CD4-positive, alpha-beta T cell treated with Interferon gamma for 1 hour (primary cell): ENCODE measurements around the gene APOC1.
A peak's percentile ranks its signal among the peaks of the same experiment; 100 is the strongest.
"Not testable (repeated sequence)": the region's sequence is repeated elsewhere in the genome, so short reads cannot be mapped to it uniquely, and the experiment has no call there.

ENCODE experiments used
- DNase-seq: peaks from one replicate; pipeline ENCODE4 v3.0.0-alpha.2; 2020

APOC1 gene

GRCh38 chr19:44890366-44891015 lies 23.9 kb upstream of the APOC1 start:
- DNase-seq = no peak

- DNase-seq = peak; percentile 100
Measured at GRCh38 chr19:44891016-44891882, 23.2 kb upstream of the APOC1 start, which contains the start of gene TOMM40. TOMM40 (plus strand) TSS chr19:44891254; CDS start chr19:44891416, 162 bp downstream.

DNA sequence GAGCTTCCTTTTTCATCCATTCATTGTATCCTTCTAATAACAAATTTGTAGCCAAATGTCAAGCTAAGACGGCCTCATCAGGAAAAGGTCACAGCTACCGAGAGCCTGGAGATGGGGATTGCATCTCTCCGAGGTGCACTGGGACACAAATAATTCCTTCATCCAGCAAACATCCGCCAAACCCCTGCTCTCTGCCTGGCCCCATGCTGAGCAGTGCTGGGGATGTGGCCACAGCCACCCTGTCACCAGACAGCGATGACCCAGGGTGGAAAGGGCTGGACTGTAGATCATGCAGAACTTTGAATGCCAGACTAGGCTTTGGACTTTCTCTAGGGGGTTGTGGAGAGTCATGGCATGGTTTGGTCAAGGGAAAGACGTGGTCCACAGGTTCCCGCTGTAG lies 21.5 kb upstream of the APOC1 start:
- DNase-seq = no peak

DNA sequence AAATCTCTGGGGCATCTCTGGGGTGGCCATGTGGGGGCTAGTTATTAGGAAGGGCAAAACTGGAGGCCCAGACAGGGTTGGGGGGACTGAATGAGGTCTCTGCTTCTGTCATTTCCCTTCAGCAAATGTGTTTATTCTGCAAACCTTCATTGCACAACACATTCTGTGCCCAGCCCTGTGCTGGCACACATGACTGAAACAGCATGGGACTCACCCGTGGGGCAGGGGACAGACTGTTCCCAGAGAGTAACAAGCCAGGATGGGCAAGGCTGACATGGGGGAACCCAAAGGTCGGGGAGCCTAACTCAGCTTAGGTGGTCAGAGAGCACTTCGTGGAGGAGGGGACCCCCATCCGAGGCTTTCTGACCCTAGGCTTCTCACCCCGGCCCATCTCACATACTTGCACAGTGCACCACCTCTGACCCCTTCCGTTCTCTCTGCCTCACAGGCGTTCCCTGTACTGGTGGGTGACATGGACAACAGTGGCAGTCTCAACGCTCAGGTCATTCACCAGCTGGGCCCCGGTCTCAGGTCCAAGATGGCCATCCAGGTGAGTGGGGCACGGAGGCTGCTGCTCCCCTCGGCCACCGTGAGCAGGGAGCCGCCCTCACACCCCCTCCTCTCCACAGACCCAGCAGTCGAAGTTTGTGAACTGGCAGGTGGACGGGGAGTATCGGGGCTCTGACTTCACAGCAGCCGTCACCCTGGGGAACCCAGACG lies 20.9 kb upstream of the APOC1 start:
- DNase-seq = no peak

GRCh38 chr19:44894052-44894400 lies 20.4 kb upstream of the APOC1 start:
- no peak for DNase-seq

DNA sequence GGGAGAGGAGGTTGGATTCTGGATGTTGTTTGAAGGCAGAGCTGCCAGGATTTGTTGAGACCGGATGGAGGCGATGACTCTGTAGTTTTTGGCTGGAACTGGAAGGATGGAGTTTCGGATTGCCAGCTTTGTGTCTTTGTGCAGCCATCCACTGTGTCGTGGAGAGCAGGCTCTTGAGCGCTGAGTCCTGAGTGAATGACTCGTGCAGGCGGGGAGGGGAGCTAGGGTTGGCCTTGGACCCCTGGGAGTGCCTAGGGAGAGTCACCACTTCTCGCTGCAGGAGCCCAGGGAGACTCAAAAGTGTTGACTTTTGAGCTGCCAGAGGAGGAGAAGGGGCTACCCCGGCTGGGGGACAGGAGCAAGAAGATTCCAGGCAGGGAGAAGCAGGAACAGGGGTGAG lies 19.5 kb upstream of the APOC1 start:
- no peak for DNase-seq

- no peak for DNase-seq
Measured at GRCh38 chr19:44897835-44898234, 16.6 kb upstream of the APOC1 start.

DNA sequence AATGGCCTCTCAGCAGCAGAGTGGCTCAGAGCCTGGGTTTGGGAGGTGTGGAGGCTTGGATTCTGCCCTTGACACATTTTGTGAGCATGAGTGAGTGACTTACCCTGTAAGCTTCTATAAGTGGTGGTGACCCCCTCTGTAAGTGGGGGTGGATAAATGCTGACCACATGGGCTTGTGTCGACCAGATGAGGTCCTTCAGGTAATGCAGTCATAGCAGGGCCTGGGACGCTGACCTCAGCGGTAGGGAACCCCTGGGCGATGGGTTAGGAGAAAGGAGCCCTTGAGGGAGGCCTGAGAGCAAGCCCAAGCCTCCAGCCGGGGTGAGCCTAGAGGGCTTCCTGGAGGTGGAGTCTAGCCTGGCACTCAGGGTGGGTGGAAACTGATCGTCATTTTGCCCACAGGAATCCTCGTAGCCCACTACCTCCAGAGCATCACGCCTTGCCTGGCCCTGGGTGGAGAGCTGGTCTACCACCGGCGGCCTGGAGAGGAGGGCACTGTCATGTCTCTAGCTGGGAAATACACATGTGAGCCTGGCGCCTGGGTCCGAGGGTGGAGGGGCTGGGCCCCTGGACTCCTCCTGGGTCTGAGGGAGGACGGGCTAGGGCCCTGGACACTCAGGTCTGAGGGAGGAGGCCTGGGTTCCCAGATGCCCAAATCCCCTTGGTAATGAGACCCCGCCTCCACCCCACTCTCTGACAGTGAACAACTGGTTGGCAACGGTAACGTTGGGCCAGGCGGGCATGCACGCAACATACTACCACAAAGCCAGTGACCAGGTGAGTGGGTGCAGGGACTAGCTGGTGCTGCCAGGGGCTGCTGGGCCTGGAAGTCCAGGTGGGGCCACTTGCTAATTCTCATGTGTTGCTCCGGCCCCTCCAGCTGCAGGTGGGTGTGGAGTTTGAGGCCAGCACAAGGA lies 13.8 kb upstream of the APOC1 start:
- DNase-seq = no peak

DNA sequence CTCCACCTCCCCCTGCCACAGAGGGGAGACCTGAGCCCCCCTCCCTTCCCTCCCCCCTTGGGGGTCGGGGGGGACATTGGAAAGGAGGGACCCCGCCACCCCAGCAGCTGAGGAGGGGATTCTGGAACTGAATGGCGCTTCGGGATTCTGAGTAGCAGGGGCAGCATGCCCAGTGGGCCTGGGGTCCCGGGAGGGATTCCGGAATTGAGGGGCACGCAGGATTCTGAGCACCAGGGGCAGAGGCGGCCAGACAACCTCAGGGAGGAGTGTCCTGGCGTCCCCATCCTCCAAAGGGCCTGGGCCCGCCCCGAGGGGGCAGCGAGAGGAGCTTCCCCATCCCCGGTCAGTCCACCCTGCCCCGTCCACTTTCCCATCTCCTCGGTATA lies 11.2 kb upstream of the APOC1 start:
- no peak for DNase-seq

- peak; percentile 50 for DNase-seq
Measured at GRCh38 chr19:44903602-44904425, 10.6 kb upstream of the APOC1 start.

GRCh38 chr19:44904426-44904994 lies 9.9 kb upstream of the APOC1 start:
- DNase-seq = no peak

DNA sequence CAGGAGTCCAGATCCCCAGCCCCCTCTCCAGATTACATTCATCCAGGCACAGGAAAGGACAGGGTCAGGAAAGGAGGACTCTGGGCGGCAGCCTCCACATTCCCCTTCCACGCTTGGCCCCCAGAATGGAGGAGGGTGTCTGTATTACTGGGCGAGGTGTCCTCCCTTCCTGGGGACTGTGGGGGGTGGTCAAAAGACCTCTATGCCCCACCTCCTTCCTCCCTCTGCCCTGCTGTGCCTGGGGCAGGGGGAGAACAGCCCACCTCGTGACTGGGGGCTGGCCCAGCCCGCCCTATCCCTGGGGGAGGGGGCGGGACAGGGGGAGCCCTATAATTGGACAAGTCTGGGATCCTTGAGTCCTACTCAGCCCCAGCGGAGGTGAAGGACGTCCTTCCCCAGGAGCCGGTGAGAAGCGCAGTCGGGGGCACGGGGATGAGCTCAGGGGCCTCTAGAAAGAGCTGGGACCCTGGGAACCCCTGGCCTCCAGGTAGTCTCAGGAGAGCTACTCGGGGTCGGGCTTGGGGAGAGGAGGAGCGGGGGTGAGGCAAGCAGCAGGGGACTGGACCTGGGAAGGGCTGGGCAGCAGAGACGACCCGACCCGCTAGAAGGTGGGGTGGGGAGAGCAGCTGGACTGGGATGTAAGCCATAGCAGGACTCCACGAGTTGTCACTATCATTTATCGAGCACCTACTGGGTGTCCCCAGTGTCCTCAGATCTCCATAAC lies 8.8 kb upstream of the APOC1 start, which contains the start of gene APOE:
TSS of gene APOE (plus strand) at position 360 of the 724 bp plus-strand sequence. CDS start 829 bp downstream, outside the sequence.
- DNase-seq = no peak

GRCh38 chr19:44907613-44908012 lies 6.8 kb upstream of the APOC1 start:
- DNase-seq = no peak

GRCh38 chr19:44908074-44908835 lies 6.2 kb upstream of the APOC1 start:
- DNase-seq = no peak

DNA sequence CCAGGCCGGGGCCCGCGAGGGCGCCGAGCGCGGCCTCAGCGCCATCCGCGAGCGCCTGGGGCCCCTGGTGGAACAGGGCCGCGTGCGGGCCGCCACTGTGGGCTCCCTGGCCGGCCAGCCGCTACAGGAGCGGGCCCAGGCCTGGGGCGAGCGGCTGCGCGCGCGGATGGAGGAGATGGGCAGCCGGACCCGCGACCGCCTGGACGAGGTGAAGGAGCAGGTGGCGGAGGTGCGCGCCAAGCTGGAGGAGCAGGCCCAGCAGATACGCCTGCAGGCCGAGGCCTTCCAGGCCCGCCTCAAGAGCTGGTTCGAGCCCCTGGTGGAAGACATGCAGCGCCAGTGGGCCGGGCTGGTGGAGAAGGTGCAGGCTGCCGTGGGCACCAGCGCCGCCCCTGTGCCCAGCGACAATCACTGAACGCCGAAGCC lies 5.6 kb upstream of the APOC1 start:
- no peak for DNase-seq

DNA sequence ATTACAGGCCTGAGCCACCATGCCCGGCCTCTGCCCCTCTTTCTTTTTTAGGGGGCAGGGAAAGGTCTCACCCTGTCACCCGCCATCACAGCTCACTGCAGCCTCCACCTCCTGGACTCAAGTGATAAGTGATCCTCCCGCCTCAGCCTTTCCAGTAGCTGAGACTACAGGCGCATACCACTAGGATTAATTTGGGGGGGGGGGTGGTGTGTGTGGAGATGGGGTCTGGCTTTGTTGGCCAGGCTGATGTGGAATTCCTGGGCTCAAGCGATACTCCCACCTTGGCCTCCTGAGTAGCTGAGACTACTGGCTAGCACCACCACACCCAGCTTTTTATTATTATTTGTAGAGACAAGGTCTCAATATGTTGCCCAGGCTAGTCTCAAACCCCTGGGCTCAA lies 4.6 kb upstream of the APOC1 start:
- no peak for DNase-seq

GRCh38 chr19:44911896-44912295 lies 2.5 kb upstream of the APOC1 start:
- not testable (repeated sequence) for DNase-seq

- no peak for DNase-seq
Measured at GRCh38 chr19:44912854-44913253, 1.6 kb upstream of the APOC1 start.
